ENCODE data around the gene ADAM33.

ADAM33 gene

DNA sequence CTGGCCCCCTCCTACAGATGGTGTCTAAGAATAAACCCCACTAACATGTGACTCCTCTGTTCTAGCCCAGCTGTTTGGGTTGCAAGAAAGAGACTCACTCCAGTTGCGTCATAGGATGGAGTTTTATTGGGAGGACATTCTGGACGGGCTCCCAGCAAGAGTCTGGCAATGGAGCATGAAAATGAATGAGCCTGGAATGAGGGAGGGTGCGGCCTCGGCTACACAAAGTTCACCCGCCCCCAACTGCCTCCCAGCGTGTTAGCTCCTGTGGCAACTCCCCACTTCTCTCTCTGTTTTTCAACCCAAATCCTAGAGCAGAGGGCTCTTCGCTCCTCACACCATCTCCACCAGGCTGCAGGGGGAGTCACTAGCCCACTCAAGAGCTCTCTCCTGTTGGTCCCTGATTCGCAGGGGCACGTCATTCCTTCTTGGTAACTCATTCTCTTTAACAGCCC, 5.1 kb upstream of the ADAM33 start:
- DNase-seq: no peak

DNA sequence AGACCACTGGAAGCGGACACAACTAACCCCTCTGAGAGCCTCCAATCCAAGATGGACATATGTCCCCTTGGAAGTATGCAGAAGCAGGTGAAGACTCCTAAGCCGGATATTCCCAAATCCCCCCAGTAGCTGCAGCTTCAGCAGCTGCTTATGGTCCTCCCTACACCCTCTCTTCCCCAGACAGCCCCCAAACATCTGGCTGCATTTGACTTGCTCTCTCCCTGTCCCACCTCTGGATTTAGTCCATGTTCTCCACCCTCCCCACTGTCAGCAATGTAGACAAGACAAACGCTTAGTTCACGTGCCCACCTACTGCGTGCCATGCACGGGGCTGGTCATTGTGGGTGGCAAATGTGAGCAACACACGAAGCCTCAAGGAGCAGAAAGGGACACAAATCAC, 4.6 kb upstream of the ADAM33 start:
- DNase-seq: no peak

DNA sequence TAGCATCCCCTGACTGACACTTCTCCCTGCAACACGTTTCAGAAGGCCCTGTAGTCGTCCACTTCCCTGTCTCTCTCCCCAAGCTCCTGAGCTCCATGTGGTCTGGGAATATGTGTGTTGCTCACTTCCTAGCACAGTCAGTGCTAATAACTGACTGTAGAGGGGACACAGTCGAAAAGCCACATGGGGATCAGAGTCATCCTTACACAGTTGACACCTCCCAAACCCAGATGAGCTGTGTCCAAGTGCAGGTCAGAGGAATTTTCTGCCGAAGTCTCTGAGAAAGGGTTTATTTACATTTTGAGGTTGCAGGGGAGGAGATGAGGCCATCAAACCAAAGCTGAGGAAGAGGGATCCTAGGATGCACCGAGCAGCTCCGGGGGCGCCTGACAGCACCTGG, 3.5 kb upstream of the ADAM33 start:
- no peak for DNase-seq

DNA sequence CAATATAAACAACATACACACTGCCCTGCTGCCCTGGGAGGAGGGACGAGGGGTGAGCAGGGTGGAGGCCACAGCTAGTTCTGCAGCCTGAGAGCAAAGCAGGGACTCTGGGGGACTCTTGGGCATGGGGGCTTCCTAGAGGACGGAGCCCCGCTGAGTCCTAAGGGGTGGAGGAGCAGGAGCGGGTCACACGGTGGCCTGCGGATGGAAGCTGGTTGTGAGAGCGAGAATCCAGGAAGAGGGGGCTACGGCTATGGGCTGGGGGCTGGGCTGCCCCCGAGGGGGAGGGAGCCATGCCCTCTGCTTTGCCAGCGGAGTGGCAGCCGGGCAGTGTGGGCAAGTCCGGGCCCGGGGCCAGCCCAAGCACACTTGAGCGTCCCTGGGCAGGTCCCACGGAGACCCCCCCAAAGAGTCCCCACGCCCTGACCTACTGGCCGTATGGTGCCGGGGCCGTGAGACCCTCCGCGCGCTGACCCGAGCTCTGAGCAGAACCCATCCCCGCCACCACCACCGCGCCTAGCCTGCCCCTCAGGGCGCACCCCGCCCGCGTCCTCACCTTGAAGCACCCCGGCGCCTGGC, 369 bp downstream of the ADAM33 start:
- no peak for DNase-seq

DNA sequence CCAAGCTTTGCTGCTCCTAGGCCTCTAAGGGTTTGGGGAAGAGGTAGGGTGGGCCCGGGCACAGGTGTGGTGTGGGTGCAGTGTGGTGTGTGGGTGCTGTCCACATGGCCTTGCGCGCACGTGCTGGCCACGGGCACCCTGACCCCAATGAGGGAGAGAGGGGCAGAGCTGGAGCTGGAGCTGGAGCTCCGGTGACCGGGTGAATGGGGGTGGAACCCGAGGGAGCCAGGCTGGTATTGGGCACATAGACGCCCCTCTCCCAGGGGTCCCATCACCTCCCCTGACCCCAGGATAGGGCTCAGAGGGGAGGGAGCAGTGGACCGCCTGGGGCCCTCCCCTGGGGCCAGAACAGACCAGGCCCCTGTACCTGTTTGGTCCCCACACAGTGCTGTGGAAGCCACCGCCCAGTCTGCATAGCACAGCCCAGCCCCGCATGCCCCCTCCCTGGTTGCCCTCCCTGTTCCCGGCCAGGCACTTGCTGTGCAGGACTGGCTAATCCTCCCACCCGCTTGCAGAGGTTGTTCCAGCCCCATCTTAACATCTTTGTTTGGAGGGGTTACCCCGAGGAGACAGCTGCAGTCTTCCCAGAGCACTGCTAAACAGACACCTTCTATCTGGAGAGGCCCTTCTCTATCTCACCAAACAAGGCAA, 984 bp downstream of the ADAM33 start:
- no peak for DNase-seq

DNA sequence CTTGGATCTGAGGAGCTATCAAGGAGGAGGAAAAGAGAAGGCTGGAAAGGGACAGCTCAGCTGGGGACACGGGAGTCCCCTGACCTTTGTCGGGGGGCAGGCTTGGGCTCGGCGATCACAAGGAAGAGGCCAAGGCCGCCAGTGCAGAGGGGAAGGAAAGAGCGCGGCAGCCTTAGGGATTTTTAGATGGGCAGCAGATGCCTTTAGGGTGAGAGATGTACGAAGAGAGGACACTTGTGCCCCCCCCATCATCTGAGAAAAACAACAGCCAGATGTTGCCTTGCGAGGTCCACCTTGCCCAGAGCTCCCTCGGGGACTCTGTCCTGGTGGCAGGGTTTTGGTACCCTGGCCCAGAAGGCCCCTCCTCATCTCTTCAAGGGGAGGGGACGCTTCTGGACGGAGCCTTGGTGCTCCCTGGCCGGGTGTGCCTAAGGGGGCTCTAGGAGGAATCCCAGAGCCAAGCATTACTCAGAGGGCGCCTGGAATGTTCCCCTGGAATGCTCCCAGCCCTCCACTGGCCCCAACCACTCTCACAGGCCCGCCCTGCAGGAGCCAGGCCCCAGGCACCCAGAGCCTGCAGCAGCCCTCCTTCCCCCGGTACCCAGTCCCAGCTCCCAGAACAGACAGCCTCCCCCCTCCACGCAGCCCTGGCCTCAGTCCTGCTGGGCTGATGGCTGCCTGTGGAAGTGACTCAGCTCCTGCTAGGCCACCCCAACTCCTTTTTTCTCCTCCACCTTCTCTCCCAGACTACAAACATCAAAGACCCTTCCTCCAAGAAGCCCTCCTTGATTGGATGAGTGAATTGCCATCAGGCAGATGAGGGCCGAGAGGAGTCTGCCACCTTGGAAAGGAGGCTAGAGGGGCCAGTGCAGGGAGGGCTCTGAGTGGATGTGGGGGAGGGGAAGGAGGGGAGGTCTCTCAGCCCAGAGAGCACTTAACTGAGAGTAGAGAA, 1.8 kb downstream of the ADAM33 start:
- DNase-seq: no peak

DNA sequence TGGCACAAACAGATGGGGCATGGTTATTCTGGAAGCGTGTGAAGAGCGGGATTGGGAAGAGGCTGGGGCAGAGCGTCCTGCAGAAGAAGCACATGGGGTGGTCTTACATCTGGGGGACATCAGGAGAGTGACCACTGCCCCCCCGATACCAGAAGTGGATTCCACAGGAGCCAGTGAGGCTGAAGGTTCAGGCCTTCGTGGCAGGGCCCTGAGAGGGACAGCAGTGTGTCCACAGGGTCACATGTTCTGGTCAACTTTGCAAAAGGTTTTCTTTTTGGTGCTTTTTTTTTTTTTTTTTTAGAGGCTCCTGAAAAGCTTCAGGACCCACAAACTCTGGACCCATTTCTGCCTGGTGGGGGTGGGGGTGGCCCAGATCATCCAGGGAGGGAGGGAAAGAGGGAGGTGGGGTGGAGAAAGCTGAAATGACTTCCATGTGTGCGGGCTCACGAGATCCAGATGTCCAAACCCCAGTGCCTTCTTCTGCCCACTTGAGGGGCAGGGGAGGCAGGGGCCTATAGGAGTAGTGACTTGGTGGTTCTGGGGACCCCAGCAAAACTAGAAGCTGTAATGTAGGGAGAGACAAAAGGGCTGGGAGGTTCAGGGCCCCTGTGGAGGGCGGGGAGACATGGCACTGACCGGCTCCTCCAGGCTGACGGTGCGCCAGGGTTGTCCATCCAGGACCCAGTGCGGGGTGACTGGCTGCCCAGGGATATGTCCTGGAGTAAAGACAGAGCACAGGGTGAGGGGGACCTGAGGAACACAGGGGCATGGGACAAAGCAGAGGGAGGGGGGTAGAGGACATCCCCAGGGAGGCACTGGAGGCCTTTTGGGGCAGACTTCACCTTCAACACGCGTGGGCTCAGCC, 2.7 kb downstream of the ADAM33 start:
- DNase-seq: no peak

DNA sequence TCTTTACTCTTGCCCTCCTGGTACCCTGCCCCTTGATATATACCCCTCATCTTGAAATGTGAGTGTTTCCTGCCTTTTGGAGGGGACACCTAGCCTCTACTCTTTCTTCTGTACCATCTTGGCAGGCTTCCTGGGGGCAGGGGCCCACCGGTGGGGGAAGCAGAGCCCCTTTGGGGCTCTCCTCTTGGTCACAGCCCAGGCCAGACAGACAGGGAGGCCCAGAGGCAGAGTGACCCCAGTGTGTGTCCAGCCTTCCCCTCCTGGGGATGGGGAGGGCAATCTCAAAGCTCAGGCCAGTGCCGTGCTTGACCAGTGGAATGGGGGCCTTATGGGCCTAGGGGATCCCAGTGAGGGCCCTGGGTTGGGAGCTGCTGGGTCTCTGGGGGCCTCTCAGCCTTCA, 3.6 kb downstream of the ADAM33 start:
- DNase-seq: no peak

DNA sequence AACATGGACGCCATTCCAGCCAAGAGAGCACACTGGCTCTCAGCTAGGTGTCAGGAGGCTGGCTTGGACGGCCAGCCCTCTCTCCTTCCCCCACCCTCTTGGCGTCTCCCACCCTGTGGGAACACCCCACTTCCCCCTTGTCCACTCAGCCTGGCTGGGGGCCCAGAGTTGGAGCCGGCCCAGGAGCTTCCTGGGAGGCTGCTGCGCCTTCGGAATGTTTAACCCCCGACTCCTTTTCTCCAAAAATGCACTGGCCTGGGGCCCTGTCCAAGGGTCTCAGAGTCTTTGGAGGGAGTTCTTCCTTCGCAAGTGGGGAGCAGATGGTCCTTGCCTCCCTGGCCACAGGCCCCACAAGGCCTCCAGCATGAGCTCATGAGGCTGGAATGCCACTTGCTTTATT, 4.1 kb downstream of the ADAM33 start:
- no peak for DNase-seq

DNA sequence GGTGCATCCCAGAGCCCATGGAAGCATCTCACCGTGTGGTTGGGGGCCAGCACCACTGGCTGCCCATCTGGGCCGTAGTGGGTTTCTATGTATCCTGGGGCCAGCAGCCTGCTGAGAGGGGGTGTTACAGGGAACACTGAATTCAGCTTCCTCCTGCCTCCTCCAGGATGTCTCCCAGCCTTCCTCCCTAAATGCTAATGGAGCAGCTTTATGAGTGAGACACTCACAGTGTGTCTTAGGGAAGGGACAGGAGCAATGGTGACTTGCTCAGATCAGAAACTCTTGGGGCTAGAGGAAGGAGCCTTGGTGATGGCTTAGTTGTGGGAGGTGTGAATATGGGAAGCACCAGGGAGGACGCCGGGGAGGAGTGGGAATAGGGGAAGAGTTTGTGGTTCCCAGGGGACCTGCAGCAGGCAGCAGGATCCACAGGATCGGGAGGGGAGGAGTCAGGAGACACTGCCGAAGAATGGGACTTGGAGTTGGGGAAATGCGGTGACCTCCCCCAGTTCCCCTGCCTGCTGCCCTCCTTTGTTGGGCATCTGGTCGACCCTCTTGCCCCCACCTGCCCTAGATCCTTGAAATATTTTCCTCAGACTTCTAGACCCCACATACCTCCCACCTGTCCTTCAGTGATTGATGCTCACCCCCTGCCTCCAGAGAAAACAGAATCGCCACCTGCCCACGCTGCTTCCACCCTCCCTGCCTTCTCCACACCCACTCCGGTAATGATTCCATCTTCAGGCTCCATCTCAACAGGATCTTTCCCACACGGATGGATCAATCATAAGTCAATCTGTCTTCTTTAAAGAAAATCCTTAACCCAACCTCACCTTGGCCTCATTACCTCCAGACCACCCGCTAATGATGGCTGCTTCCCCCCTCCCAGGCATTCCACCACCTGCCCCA, 6.6 kb downstream of the ADAM33 start:
- DNase-seq: no peak

DNA sequence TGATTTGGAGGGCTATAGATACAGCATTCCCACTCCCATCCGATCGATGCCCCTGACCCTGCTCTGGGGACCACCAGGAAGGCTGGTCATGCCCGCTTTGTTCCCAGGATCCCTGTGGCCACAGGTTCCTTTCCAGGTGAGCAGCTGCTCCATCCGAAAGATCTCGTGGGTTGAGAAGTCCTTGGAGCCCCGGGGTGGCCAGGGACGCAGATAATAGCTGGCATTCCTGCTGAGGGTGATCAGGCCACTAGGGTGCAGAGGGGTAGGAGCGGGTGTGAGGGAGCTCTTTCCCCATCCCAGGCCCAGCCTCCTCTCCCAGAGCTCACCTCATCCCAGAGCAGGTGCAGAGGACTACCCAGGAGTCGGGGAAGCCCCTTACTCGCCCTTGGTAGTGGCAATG, 7.4 kb downstream of the ADAM33 start:
- no peak for DNase-seq

DNA sequence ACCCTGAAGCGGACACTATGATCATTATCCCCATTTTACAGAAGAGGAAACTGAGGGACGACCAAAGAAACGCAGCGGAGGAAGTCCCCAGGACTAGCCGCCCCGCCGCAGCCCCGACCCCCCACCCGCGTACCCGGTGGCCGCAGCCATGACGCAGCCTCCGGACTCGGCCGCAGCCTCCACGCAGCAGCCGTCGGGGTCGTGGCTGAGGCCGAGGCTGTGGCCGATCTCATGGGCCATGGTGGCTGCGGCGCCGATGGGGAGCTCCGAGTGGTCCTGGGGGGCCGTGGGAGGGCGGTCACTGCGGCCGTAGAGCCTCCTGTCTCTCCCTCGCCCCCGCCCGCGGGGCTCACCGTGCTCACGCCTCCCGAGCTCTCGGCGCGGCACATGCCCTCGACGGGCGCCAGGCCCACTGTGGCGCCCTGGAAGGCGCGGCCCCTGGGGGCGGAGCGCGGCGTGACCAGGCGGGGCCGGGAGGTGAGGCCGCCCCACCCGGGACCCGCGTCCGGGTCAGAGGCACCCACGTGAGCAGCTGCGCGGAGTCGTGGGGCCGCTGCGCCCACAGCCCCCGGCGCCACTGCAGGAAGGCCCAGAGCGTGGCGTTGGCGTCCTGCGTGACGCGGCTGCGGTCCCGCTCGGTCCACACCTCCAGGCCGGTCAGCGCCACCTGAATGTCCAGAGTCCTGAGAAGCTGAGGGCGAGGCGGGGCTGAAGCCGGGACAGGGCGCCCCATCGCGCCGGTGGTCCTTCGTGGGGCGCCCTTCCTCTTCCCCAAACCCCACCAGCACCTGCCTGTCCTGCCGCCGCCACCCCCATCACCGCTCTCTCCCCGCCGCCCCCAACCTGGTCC, 8.4 kb downstream of the ADAM33 start:
- DNase-seq: no peak

DNA sequence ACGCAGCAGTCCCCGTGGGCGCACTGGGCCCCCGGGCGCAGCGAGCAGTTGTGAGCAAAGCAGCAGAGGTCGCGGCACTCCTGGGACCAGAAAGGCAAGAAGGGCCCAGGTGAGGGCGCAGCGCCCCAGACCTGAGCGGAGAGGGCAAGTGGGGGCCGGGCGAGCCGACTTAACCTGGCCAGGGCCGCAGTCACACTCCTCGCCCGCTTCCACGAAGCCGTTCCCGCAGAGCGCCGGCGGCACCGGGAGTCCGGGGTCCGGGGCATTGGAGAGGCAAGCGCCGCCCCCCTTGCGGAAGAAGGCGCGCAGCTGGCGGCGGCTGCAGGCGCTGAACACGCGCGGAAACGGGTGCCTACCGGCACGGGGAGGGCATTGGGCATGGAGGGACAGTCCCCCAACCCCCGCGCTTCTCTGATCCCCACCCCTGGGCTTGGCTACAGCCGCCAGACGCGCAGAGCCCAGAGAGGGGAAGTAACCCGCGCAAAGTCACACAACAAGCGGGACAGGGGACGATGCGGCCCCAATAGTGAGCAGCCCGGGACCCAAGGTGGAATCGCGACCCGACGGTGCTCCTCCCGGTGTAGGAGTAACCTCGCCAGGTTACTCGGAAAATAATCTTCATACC, 9.2 kb downstream of the ADAM33 start:
- no peak for DNase-seq

DNA sequence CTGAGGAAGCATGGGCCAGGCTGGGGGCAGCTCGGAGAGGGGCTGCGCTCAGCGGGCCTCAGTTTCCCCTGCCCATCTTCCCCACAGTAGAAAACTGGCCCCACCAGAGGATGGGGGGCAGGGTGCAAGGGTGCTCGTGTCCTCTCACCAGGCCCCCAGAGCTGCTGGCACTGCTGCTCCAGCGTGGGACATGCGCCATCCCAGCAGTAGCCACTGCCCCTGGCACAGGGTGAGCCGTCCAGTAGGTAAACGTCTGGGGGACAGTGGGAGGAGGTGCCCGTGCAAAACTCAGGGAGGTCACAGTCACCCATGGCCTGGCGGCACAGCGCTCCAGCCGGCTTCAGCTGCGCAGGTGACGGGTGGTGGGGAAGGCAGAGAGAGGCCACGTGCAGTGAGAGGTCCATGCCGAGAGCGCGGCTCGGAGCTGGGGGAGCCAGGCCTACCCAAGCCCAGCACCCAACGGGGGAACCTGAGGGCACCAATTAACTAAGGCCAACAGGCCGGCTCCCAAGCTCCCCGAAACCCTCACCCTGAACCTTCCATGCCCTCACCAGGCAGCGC, 9.7 kb downstream of the ADAM33 start:
- no peak for DNase-seq

DNA sequence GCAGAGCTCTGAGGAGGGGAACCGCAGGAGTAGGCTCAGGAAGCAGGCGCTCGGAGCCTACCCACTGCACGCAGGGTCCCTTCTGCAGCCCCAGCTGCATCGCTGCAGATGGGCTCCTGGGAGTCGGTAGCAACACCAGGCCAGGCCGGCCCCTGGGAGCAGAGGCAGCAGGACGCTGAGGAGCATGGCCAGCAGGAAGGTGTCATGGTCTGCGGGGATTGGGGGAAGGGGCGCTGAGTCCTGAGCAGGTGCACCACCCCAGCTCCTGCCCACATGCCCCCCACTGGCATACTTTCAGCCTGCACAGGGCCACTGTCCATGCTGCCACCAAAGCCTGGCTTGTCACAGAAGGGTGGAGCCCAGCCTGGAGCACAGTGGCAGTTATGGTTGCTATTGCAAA, 10.9 kb downstream of the ADAM33 start:
- no peak for DNase-seq

DNA sequence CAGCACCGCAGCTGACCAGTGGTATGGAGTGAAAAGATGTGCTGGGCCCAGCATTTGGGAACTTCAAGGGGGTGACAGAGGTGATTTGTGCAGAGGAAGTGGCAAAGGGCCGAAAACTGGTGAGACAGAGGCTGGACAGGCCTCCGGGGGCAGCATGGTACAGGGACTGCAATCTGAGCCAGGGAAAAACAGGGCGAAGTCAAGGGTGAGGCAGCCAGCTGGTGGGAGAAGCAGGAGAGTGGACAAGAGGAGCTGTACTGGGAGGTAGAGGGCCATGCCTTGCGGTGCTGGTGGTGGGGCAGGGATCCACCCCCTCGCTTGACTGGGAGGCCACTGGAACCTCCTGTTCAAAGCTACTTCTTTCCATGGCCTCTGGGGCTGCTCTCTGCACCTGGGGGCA, 11.3 kb downstream of the ADAM33 start:
- DNase-seq: no peak

DNA sequence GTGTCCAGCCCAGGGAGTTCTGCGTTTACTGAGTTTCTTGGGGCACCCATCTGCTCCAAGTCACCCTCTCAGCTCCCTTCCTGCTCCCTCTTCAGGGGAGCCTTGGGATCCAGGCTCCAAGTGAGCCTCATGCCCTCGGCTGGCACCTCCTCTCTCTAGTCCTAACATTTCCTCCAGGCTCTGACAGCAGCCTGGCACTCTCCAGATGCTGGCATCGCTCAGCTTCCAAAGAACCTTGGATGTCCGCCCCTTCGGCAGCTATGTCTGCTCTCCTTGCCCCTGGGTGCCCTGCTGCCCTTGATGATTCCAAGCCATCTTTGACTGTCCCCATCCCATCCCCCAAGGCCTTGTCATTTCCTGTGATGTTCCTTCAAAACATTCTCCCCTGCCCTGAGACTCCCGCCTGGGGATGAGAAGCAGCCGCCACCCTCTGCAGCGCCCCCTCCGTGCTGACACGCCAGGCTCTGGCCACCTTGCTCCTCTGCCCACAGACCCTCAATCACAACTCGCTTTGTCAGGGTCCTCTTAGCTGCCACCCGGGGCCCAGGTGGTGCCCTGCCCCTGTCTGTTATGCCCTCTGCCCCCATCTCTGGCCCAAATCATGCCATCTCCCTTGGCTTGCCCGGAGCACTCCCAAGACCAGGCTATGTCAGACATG, 12.0 kb downstream of the ADAM33 start:
- no peak for DNase-seq

DNA sequence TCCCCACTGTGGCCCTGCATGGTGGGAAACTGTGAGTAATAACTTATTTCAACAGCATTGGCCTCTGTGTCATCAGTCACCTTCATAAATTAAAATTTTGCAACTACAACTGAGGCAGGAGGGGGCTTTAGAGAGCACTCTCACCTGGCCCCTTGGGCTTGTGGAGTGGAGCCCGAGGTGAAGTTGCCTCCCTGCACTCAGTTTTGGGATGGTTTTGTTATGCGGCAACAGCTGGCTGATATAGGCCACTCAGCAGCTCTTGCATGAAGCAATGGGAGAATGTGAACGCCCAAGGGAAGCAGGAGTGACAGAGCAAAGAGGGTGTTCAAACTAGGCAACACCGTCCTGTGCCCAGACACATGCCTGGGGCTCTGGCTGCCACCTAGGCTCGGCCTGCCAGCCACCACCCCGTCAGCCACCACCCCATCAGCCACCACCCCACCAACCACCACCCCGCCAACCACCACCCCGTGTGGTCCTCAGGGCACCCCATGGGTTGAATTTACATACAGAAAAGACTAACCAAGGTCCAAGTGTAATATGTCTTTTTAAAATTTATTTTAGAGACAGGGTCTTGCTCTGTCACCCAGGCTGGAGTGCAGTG, 14.3 kb downstream of the ADAM33 start:
- no peak for DNase-seq

DNA sequence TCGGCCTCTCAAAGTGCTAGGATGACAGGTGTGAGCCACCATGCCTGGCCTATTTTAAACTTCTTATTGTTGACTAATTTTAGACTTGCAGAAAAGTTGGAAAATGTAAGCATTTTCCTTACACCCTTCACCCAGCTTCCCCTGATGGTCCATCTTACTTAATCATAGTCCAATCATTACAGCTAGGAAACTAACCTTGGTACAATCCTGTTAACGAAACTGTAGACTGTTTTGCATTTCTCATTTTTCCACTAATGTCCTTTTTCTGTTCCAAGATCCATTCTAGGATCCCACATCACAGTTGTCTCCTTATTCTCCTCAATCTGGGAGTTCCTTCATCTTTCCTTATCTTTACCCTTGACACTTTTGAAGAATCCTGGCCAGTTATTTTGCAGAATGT, 18.0 kb downstream of the ADAM33 start:
- no peak for DNase-seq

All from CD4-positive, alpha-beta T cell treated with Interleukin-17A for 4 hours (primary cell).